Mesendoderm (in vitro differentiated cells): ENCODE measurements around the gene PSORS1C1.

Experiments
- DNase-seq: peaks from one replicate; pipeline ENCODE4 v3.0.0; 2013
- H2AK5ac ChIP-seq: 2 replicates; pipeline ENCODE4 v1.6.1; 2013; ENCODE audit warnings: low read length, inconsistent platforms
- H2BK120ac ChIP-seq: 2 replicates; pipeline ENCODE4 v1.6.1; 2013; ENCODE audit warnings: low read depth, mild to moderate bottlenecking, low read length, moderate library complexity, mixed read lengths
- H2BK15ac ChIP-seq: replicated peaks from 2 replicates; pipeline ENCODE4 v1.6.1; 2013; ENCODE audit warnings: low read depth, mild to moderate bottlenecking, moderate library complexity
- H2BK5ac ChIP-seq: 2 replicates; pipeline ENCODE4 v1.6.1; 2013; ENCODE audit warnings: low read length, inconsistent platforms
- H3K18ac ChIP-seq: 2 replicates; pipeline ENCODE4 v1.6.1; 2013; ENCODE audit warnings: mild to moderate bottlenecking, low read length, mixed read lengths
- H3K23ac ChIP-seq: one replicate; pipeline ENCODE4 v1.6.1; 2013; ENCODE audit warnings: low read length
- H3K27ac ChIP-seq: 2 replicates; pipeline ENCODE4 v1.5.1; 2013; ENCODE audit warnings: low read depth, mild to moderate bottlenecking, inconsistent platforms, low read length, moderate library complexity
- H3K27me3 ChIP-seq: 2 replicates; pipeline ENCODE4 v1.6.1; 2013; ENCODE audit warnings: low read length, control low read depth, mild to moderate bottlenecking, inconsistent platforms; ENCODE audit not compliant: insufficient read depth, poor library complexity
- H3K36me3 ChIP-seq: 2 replicates; pipeline ENCODE4 v1.6.1; 2013; ENCODE audit warnings: low read length, inconsistent platforms; ENCODE audit not compliant: control insufficient read depth, insufficient read depth
- H3K4ac ChIP-seq: one replicate; pipeline ENCODE4 v1.6.1; 2013; ENCODE audit warnings: low read depth, mild to moderate bottlenecking, low read length, moderate library complexity
- H3K4me1 ChIP-seq: 2 replicates; pipeline ENCODE4 v1.6.1; 2013; ENCODE audit warnings: low read depth, low read length, inconsistent platforms; ENCODE audit not compliant: control insufficient read depth
- H3K4me2 ChIP-seq: 2 replicates; pipeline ENCODE4 v1.6.1; 2013; ENCODE audit warnings: low read length
- H3K4me3 ChIP-seq: 2 replicates; pipeline ENCODE4 v1.5.1; 2013; ENCODE audit warnings: mild to moderate bottlenecking, low read length
- H3K56ac ChIP-seq: one replicate; pipeline ENCODE4 v1.6.1; 2013; ENCODE audit warnings: low read length
- H3K79me1 ChIP-seq: 2 replicates; pipeline ENCODE4 v1.6.1; 2013; ENCODE audit warnings: low read length, inconsistent platforms
- H3K79me2 ChIP-seq: 2 replicates; pipeline ENCODE4 v1.6.1; 2013; ENCODE audit warnings: mild to moderate bottlenecking, low read length; ENCODE audit not compliant: control insufficient read depth, insufficient read depth
- H3K9ac ChIP-seq: 2 replicates; pipeline ENCODE4 v1.6.1; 2013; ENCODE audit warnings: low read length, inconsistent platforms
- H4K5ac ChIP-seq: one replicate; pipeline ENCODE4 v1.6.1; 2013; ENCODE audit warnings: low read length
- H4K8ac ChIP-seq: one replicate; pipeline ENCODE4 v1.6.1; 2013; ENCODE audit warnings: low read depth, mild to moderate bottlenecking, control low read depth, low read length, moderate library complexity
- WGBS: extraction: QIAGEN DNeasy Blood & Tissue Kit; methylation state at CpG from one replicate; pipeline ENCODE4 v1.1.7; 2013; ENCODE audit warnings: low lambda C conversion rate, missing lambda C conversion rate; ENCODE audit not compliant: insufficient coverage; ENCODE audit errors: extremely low coverage; 5-methylcytosine and 5-hydroxymethylcytosine counted together

PSORS1C1 gene

GRCh38 chr6:31170987-31171671 is 56.5 kb downstream of the PSORS1C1 start:
- no CpG with 5 or more reads among the region's 10 CpGs for WGBS
- no peaks in the 10 kb centered on the region for H3K36me3 ChIP-seq
- H4K5ac ChIP-seq, result no peak overlapping the region
- H3K23ac ChIP-seq, result no peak overlapping the region
- peak overlapping the region; percentile 98 for H2BK120ac ChIP-seq
- peak overlapping the region; percentile 3 for H3K9ac ChIP-seq
- no peak overlapping the region for H4K8ac ChIP-seq
- no peak overlapping the region for H2BK15ac ChIP-seq
- peak overlapping the region; percentile 77 for H3K4ac ChIP-seq
- H3K4me3 ChIP-seq, result no peak overlapping the region
- peak; percentile 47 for DNase-seq
- H3K79me2 ChIP-seq, result peaks cover 41% of the 10 kb centered on the region
- H3K4me2 ChIP-seq, result no peak overlapping the region
- peak overlapping the region; percentile 77 for H3K56ac ChIP-seq
- H3K18ac ChIP-seq, result peak overlapping the region; percentile 91
- H2BK5ac ChIP-seq, result peak overlapping the region; percentile 49
- H3K27ac ChIP-seq, result peak overlapping the region; percentile 86
- peaks cover 14% of the 10 kb centered on the region for H3K4me1 ChIP-seq
- H3K79me1 ChIP-seq, result no peaks in the 10 kb centered on the region
- H2AK5ac ChIP-seq, result peak overlapping the region; percentile 1
- no peaks in the 10 kb centered on the region for H3K27me3 ChIP-seq

- Histone ChIP-seq H3K79me1 (no peaks in the 10 kb centered on the region), H3K4me1 (peaks cover 14% of the 10 kb centered on the region), H2BK5ac (peak overlapping the region; percentile 98), H3K18ac (peak overlapping the region; percentile 91), H2AK5ac (peak overlapping the region; percentile 71), H3K27ac (peak overlapping the region; percentile 93), H3K4me3 (no peak overlapping the region), H3K23ac (no peak overlapping the region), H3K56ac (peak overlapping the region; percentile 92), H3K79me2 (peaks cover 34% of the 10 kb centered on the region), H4K5ac (peak overlapping the region; percentile 16), H2BK120ac (peak overlapping the region; percentile 98), H3K9ac (peak overlapping the region; percentile 73), H3K4ac (peak overlapping the region; percentile 99), H3K27me3 (no peaks in the 10 kb centered on the region), H3K36me3 (no peaks in the 10 kb centered on the region), H2BK15ac (peak overlapping the region; percentile 15), H3K4me2 (peak overlapping the region; percentile 28), H4K8ac (peak overlapping the region; percentile 69)
- DNase-seq, result peak; percentile 83
- WGBS, result no CpG with 5 or more reads among the region's 16 CpGs
These were observed 57.6 kb downstream of the PSORS1C1 start for GRCh38 chr6:31171931-31172905.

GRCh38 chr6:31172973-31173384 is 58.4 kb downstream of the PSORS1C1 start:
- H2BK120ac ChIP-seq, result peak overlapping the region; percentile 63
- peak overlapping the region; percentile 98 for H2BK5ac ChIP-seq
- H3K27me3 ChIP-seq, result no peaks in the 10 kb centered on the region
- peak overlapping the region; percentile 92 for H3K56ac ChIP-seq
- peak overlapping the region; percentile 99 for H3K4ac ChIP-seq
- H3K4me3 ChIP-seq, result no peak overlapping the region
- no peak overlapping the region for H2BK15ac ChIP-seq
- H3K4me2 ChIP-seq, result peak overlapping the region; percentile 28
- no peak overlapping the region for H2AK5ac ChIP-seq
- no peaks in the 10 kb centered on the region for H3K36me3 ChIP-seq
- no CpG with 5 or more reads among the region's 5 CpGs for WGBS
- no peak overlapping the region for H4K5ac ChIP-seq
- peak overlapping the region; percentile 93 for H3K27ac ChIP-seq
- no peak overlapping the region for H4K8ac ChIP-seq
- no peak overlapping the region for H3K23ac ChIP-seq
- peaks cover 28% of the 10 kb centered on the region for H3K79me2 ChIP-seq
- peak overlapping the region; percentile 73 for H3K9ac ChIP-seq
- H3K18ac ChIP-seq, result peak overlapping the region; percentile 91
- no peaks in the 10 kb centered on the region for H3K79me1 ChIP-seq
- peak; percentile 93 for DNase-seq
- H3K4me1 ChIP-seq, result peaks cover 14% of the 10 kb centered on the region

GRCh38 chr6:31173406-31173805 is 58.8 kb downstream of the PSORS1C1 start:
- H4K8ac ChIP-seq, result no peak overlapping the region
- H3K79me1 ChIP-seq, result no peaks in the 10 kb centered on the region
- H3K9ac ChIP-seq, result peak overlapping the region; percentile 56
- no peak for DNase-seq
- peak overlapping the region; percentile 92 for H3K56ac ChIP-seq
- peak overlapping the region; percentile 45 for H3K18ac ChIP-seq
- H3K4me2 ChIP-seq, result no peak overlapping the region
- H4K5ac ChIP-seq, result no peak overlapping the region
- peak overlapping the region; percentile 48 for H2AK5ac ChIP-seq
- peak overlapping the region; percentile 59 for H3K23ac ChIP-seq
- peak overlapping the region; percentile 89 for H2BK5ac ChIP-seq
- H3K4me1 ChIP-seq, result peaks cover 14% of the 10 kb centered on the region
- H2BK15ac ChIP-seq, result no peak overlapping the region
- H3K27ac ChIP-seq, result peak overlapping the region; percentile 70
- H3K79me2 ChIP-seq, result peaks cover 24% of the 10 kb centered on the region
- peak overlapping the region; percentile 58 for H3K4ac ChIP-seq
- no peaks in the 10 kb centered on the region for H3K36me3 ChIP-seq
- no peaks in the 10 kb centered on the region for H3K27me3 ChIP-seq
- WGBS, result no CpG with 5 or more reads among the region's 3 CpGs
- H3K4me3 ChIP-seq, result no peak overlapping the region
- peak overlapping the region; percentile 30 for H2BK120ac ChIP-seq

GRCh38 chr6:31174378-31174777 is 59.8 kb downstream of the PSORS1C1 start:
- no peak for DNase-seq
- WGBS, result no CpG with 5 or more reads among the region's 5 CpGs
- Histone ChIP-seq H3K36me3 (no peaks in the 10 kb centered on the region), H3K56ac (peak overlapping the region; percentile 92), H3K18ac (peak overlapping the region; percentile 15), H2BK120ac (peak overlapping the region; percentile 45), H3K79me2 (peaks cover 14% of the 10 kb centered on the region), H3K4ac (peak overlapping the region; percentile 42), H3K4me3 (no peak overlapping the region), H3K9ac (no peak overlapping the region), H3K4me2 (no peak overlapping the region), H3K23ac (no peak overlapping the region), H2BK15ac (no peak overlapping the region), H4K5ac (no peak overlapping the region), H4K8ac (no peak overlapping the region), H3K27me3 (no peaks in the 10 kb centered on the region), H3K27ac (no peak overlapping the region), H3K4me1 (peaks cover 11% of the 10 kb centered on the region), H2AK5ac (no peak overlapping the region), H3K79me1 (no peaks in the 10 kb centered on the region), H2BK5ac (no peak overlapping the region)
